ENCODE data around the gene KCNJ5. TPM values are rescaled to one million over a fixed set of nuclear protein-coding genes. Genes with fewer than 3 reads are reported as not detected.
A peak's percentile ranks its signal among the peaks of the same experiment; 100 is the strongest.
"Not testable (repeated sequence)": the region's sequence is repeated elsewhere in the genome, so short reads cannot be mapped to it uniquely, and the experiment has no call there.

KCNJ5 gene
- total RNA-seq, 1 donor from 2014 or later, result not detected

- Histone ChIP-seq H4K20me1 (ENCODE audit: low read depth) (no peaks in the 10 kb centered on the region), H3K9ac (no peak overlapping the region), H3K27me3 (no peaks in the 10 kb centered on the region), H3K4me3 (no peak overlapping the region), H2AFZ (replicated peaks) (no peak overlapping the region), H3K9me3 (ENCODE audit: low read depth) (no peaks in the 10 kb centered on the region), H3F3A (ENCODE audit: low read depth) (no peaks in the 10 kb centered on the region), H3K27ac (no peak overlapping the region), H3K79me2 (ENCODE audit: low read depth) (no peaks in the 10 kb centered on the region), H3K36me3 (no peaks in the 10 kb centered on the region), H3K4me2 (no peak overlapping the region), H3K4me1 (peaks cover 4% of the 10 kb centered on the region)
- no peak overlapping the region for H3K27ac Mint-ChIP-seq
- TF ChIP-seq CTCF (IDR thresholded peaks at IDR 0.05), result no peak
- TF ChIP-seq EZH2phosphoT487 (IDR thresholded peaks at IDR 0.05), result no peak
- no peak for TF ChIP-seq EZH2 (IDR thresholded peaks at IDR 0.05)
- no peak for DNase-seq (ENCODE audit: low spot score)
- H3K4me1 Mint-ChIP-seq, result peaks cover 22% of the 10 kb centered on the region
- H3K9me3 Mint-ChIP-seq, result peaks cover 13% of the 10 kb centered on the region
- H3K27me3 Mint-ChIP-seq (ENCODE audit: insufficient read depth, low read depth), result peaks cover 15% of the 10 kb centered on the region
- no peaks in the 10 kb centered on the region for H3K36me3 Mint-ChIP-seq
- H3K4me3 Mint-ChIP-seq, result peak overlapping the region; percentile 7
Measured at GRCh38 chr11:128916037-128916572, 24.9 kb downstream of the KCNJ5 start.

DNA sequence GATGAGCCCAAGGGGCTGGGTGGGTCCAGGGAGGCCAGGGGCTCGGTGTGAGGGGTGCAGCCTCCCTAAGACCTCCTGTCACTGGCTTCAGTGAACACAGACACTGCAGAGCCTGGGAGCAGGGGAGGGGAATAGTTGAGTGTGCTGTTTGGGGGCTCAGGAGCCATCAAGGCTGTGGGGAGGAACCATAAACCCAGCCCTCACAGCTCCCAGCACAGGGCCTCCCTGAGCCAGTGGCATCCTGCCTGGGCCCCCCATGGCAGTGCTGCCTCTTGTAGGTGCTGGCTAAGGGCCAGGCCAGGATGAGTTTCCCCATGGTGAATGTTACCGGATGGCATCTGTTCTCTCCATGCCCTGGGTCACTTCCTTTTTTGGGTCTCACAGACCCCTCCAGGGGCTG is 25.5 kb downstream of the KCNJ5 start:
- H4K20me1 ChIP-seq (ENCODE audit: low read depth), result no peaks in the 10 kb centered on the region
- H2AFZ ChIP-seq (replicated peaks), result no peak overlapping the region
- peaks cover 4% of the 10 kb centered on the region for H3K4me1 ChIP-seq
- no peaks in the 10 kb centered on the region for H3K9me3 ChIP-seq (ENCODE audit: low read depth)
- no peak overlapping the region for H3K9ac ChIP-seq
- H3K27me3 Mint-ChIP-seq (ENCODE audit: insufficient read depth, low read depth), result peaks cover 20% of the 10 kb centered on the region
- H3K27ac ChIP-seq, result no peak overlapping the region
- H3K36me3 Mint-ChIP-seq, result no peaks in the 10 kb centered on the region
- no peak overlapping the region for H3K27ac Mint-ChIP-seq
- no peaks in the 10 kb centered on the region for H3K36me3 ChIP-seq
- H3K79me2 ChIP-seq (ENCODE audit: low read depth), result no peaks in the 10 kb centered on the region
- H3K9me3 Mint-ChIP-seq, result peaks cover 11% of the 10 kb centered on the region
- no peaks in the 10 kb centered on the region for H3K27me3 ChIP-seq
- H3K4me3 Mint-ChIP-seq, result no peak overlapping the region
- no peak overlapping the region for H3K4me2 ChIP-seq
- no peaks in the 10 kb centered on the region for H3F3A ChIP-seq (ENCODE audit: low read depth)
- no peak overlapping the region for H3K4me3 ChIP-seq
- H3K4me1 Mint-ChIP-seq, result peaks cover 22% of the 10 kb centered on the region
- TF ChIP-seq EZH2phosphoT487 (IDR thresholded peaks at IDR 0.05), result no peak
- TF ChIP-seq EZH2 (IDR thresholded peaks at IDR 0.05), result no peak
- TF ChIP-seq CTCF (IDR thresholded peaks at IDR 0.05), result no peak
- DNase-seq (ENCODE audit: low spot score), result no peak

DNA sequence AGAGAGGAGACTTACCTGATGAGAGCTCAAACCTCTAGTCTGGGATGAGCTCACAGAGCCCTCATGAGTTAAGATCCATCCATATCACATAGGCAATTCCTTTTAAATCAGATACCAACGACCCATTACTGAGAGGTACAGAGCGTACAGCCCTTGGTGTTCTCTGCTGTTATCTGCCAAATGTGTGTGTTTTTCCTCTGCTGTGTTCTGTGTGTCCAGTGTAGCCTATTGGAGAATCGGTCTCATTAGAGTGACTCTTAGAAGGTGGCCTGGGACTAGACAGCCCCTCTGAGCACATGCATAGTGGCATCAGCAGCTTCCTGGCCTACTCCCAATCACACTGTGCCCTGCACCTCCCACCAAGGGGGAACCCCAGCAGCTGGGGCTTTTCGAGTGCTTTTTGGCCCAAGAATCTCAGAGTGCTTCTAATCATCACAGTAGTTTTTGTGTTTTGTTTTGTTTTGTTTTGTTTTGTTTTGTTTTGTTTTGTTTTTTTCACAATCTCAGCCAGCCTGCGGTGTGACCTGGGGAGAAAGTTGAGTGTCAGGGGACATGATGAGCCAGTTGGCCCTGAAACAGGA is 26.1 kb downstream of the KCNJ5 start:
- Histone ChIP-seq H3K79me2 (ENCODE audit: low read depth) (no peaks in the 10 kb centered on the region), H3K36me3 (no peaks in the 10 kb centered on the region), H4K20me1 (ENCODE audit: low read depth) (no peaks in the 10 kb centered on the region), H3K4me3 (no peak overlapping the region), H3K9ac (no peak overlapping the region), H3K9me3 (ENCODE audit: low read depth) (no peaks in the 10 kb centered on the region), H3K4me2 (no peak overlapping the region), H3F3A (ENCODE audit: low read depth) (no peaks in the 10 kb centered on the region), H2AFZ (replicated peaks) (no peak overlapping the region), H3K27me3 (no peaks in the 10 kb centered on the region), H3K27ac (no peak overlapping the region), H3K4me1 (peaks cover 4% of the 10 kb centered on the region)
- Mint-ChIP-seq H3K36me3 (no peaks in the 10 kb centered on the region), H3K4me3 (no peak overlapping the region), H3K9me3 (peaks cover 10% of the 10 kb centered on the region), H3K27ac (peak overlapping the region; percentile 67), H3K4me1 (peaks cover 23% of the 10 kb centered on the region), H3K27me3 (ENCODE audit: insufficient read depth, low read depth) (peaks cover 23% of the 10 kb centered on the region)
- TF ChIP-seq EZH2 (IDR thresholded peaks at IDR 0.05), result no peak
- DNase-seq (ENCODE audit: low spot score), result no peak

DNA sequence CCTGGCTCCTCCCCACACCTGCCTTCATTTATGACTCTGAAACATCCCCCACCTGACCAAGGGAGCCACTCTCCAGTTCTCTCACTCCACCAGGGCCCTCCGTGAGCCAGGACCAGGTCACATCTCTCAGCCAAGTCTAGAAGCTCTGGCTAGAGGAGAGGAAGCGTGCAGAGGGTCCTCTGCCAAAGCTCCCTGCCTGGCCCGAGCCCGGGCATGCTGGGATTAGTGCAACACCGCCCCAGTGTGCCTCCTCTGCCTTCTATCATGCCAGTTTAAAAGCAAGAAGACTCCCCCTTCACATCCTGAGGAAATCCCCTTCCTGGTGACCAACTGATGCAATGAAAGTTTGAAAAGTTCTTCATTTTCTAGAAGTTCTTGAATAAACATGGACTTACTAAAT is 28.1 kb downstream of the KCNJ5 start:
- Mint-ChIP-seq H3K4me1 (peaks cover 30% of the 10 kb centered on the region), H3K9me3 (peaks cover 8% of the 10 kb centered on the region), H3K27me3 (ENCODE audit: insufficient read depth, low read depth) (peaks cover 30% of the 10 kb centered on the region), H3K36me3 (no peaks in the 10 kb centered on the region), H3K27ac (no peak overlapping the region), H3K4me3 (no peak overlapping the region)
- Histone ChIP-seq H3K9me3 (ENCODE audit: low read depth) (no peaks in the 10 kb centered on the region), H3K9ac (no peak overlapping the region), H3K27me3 (no peaks in the 10 kb centered on the region), H3K4me1 (peaks cover 4% of the 10 kb centered on the region), H3F3A (ENCODE audit: low read depth) (no peaks in the 10 kb centered on the region), H4K20me1 (ENCODE audit: low read depth) (no peaks in the 10 kb centered on the region), H3K27ac (no peak overlapping the region), H3K4me2 (no peak overlapping the region), H2AFZ (replicated peaks) (no peak overlapping the region), H3K36me3 (no peaks in the 10 kb centered on the region), H3K79me2 (ENCODE audit: low read depth) (no peaks in the 10 kb centered on the region), H3K4me3 (no peak overlapping the region)
- no peak for DNase-seq (ENCODE audit: low spot score)
- TF ChIP-seq EZH2 (IDR thresholded peaks at IDR 0.05), result no peak
- TF ChIP-seq EZH2phosphoT487 (IDR thresholded peaks at IDR 0.05), result no peak
- no peak for TF ChIP-seq CTCF (IDR thresholded peaks at IDR 0.05)

- not testable (repeated sequence) for H4K20me1 ChIP-seq (ENCODE audit: low read depth); H3K4me2 ChIP-seq; H3K36me3 Mint-ChIP-seq; H3K9me3 ChIP-seq (ENCODE audit: low read depth); H3K9ac ChIP-seq; DNase-seq (ENCODE audit: low spot score); H3K79me2 ChIP-seq (ENCODE audit: low read depth); H3K4me3 ChIP-seq; H3K4me1 ChIP-seq; H3K27ac Mint-ChIP-seq; H3K27ac ChIP-seq; H2AFZ ChIP-seq (replicated peaks); H3K9me3 Mint-ChIP-seq; H3K27me3 ChIP-seq; H3K36me3 ChIP-seq; H3K4me3 Mint-ChIP-seq; H3F3A ChIP-seq (ENCODE audit: low read depth)
- Mint-ChIP-seq H3K27me3 (ENCODE audit: insufficient read depth, low read depth) (peaks cover 34% of the 10 kb centered on the region), H3K4me1 (peaks cover 35% of the 10 kb centered on the region)
Measured at GRCh38 chr11:128919635-128920034, 28.5 kb downstream of the KCNJ5 start.
